ENCODE measurements around the gene ACOT4. TPM values are rescaled to one million over a fixed set of nuclear protein-coding genes. Genes with fewer than 3 reads are reported as not detected.

Gene ACOT4
- polyA plus RNA-seq, 1 donor from 2014 or later, result 1.1 TPM

GRCh38 chr14:73640796-73641365, 49.2 kb downstream of the ACOT4 start (continued):
- no peak for TF ChIP-seq POLR2AphosphoS5 (IDR thresholded peaks at IDR 0.05)

DNA sequence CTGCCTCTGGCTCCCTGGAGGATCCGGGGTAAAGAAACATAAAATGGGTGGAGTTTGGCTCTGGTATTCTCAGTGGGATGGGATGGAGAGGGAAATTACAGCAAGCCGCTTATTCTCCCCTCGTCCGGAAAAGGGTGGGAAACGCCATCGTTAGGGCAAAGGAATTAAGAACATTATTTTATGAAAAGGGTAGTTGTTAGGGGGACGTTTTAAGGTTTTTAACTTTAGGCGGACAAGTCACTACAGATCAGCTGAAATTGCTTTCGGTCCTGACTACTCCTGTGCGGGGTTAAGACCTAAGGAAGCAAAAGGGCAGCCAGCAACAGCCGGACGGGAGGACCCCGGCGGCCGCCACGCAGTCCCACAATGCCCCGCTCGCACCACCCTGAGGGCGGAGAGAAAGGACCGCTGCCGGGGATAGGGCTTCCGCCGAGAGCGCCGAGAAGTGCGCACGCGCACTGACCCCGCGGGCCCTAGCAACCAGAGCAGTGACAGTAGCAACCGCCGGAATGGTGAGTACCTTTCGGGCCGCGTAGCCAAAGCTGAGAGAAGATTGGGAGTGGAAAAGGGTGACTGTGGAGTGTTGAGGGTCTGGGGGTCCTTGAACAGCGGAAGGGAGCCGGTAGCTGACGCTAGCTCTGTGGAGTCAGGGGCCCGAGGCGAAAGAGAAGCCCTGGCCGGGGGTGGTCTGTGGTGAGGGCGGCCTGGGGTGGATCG, 53.0 kb downstream of the ACOT4 start, which contains the start of gene DNAL1:
DNAL1 (plus strand) TSS at position 456 of the 717 bp plus-strand sequence; CDS start at position 510, 54 bp downstream.
- no peaks in the 10 kb centered on the region for H3K9me3 ChIP-seq (ENCODE audit: low read length)
- H2AFZ ChIP-seq (ENCODE audit: low read depth, low read length), result peak within 1 kb of the TSS; percentile 84
- H3K9ac ChIP-seq (ENCODE audit: low read length), result peak within 1 kb of the TSS; percentile 76
- H4K20me1 ChIP-seq (ENCODE audit: insufficient read depth), result no peaks in the 10 kb centered on the region
- no peaks in the 10 kb centered on the region for H3K9me2 ChIP-seq (ENCODE audit: insufficient read depth, low read length)
- peak within 1 kb of the TSS; percentile 89 for H3K4me3 ChIP-seq (ENCODE audit: low read length)
- H3K4me2 ChIP-seq (ENCODE audit: low read length), result peak within 1 kb of the TSS; percentile 92
- H3K79me2 ChIP-seq (replicated peaks; ENCODE audit: insufficient read depth, low read length), result peaks cover 18% of the 10 kb centered on the region
- H3K27ac ChIP-seq (ENCODE audit: low read length), result peak within 1 kb of the TSS; percentile 75
- no peaks in the 10 kb centered on the region for H3K27me3 ChIP-seq (ENCODE audit: insufficient read depth, low read depth, low read length)
- H3K36me3 ChIP-seq (ENCODE audit: insufficient read depth, low read length), result no peaks in the 10 kb centered on the region
- peak; percentile 79 for TF ChIP-seq MXI1 (conservative IDR thresholded peaks at IDR 0.05; ENCODE audit: poor library complexity, severe bottlenecking)
- TF ChIP-seq, protein P1, sequence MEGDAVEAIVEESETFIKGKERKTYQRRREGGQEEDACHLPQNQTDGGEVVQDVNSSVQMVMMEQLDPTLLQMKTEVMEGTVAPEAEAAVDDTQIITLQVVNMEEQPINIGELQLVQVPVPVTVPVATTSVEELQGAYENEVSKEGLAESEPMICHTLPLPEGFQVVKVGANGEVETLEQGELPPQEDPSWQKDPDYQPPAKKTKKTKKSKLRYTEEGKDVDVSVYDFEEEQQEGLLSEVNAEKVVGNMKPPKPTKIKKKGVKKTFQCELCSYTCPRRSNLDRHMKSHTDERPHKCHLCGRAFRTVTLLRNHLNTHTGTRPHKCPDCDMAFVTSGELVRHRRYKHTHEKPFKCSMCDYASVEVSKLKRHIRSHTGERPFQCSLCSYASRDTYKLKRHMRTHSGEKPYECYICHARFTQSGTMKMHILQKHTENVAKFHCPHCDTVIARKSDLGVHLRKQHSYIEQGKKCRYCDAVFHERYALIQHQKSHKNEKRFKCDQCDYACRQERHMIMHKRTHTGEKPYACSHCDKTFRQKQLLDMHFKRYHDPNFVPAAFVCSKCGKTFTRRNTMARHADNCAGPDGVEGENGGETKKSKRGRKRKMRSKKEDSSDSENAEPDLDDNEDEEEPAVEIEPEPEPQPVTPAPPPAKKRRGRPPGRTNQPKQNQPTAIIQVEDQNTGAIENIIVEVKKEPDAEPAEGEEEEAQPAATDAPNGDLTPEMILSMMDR (IDR thresholded peaks at IDR 0.05; ENCODE audit: poor library complexity, severe bottlenecking), result peak; percentile 23
- no peak for TF ChIP-seq TAF1 (IDR thresholded peaks at IDR 0.05; ENCODE audit: low read depth)
- TF ChIP-seq EZH2 (IDR thresholded peaks at IDR 0.05; ENCODE audit: borderline replicate concordance, insufficient read depth, low read length, poor library complexity, severe bottlenecking), result no peak
- TF ChIP-seq RAD21 (conservative IDR thresholded peaks at IDR 0.05), result peak; percentile 29
- TF ChIP-seq SMC3 (conservative IDR thresholded peaks at IDR 0.05; ENCODE audit: poor library complexity), result peak; percentile 32
- TF ChIP-seq, protein P2, sequence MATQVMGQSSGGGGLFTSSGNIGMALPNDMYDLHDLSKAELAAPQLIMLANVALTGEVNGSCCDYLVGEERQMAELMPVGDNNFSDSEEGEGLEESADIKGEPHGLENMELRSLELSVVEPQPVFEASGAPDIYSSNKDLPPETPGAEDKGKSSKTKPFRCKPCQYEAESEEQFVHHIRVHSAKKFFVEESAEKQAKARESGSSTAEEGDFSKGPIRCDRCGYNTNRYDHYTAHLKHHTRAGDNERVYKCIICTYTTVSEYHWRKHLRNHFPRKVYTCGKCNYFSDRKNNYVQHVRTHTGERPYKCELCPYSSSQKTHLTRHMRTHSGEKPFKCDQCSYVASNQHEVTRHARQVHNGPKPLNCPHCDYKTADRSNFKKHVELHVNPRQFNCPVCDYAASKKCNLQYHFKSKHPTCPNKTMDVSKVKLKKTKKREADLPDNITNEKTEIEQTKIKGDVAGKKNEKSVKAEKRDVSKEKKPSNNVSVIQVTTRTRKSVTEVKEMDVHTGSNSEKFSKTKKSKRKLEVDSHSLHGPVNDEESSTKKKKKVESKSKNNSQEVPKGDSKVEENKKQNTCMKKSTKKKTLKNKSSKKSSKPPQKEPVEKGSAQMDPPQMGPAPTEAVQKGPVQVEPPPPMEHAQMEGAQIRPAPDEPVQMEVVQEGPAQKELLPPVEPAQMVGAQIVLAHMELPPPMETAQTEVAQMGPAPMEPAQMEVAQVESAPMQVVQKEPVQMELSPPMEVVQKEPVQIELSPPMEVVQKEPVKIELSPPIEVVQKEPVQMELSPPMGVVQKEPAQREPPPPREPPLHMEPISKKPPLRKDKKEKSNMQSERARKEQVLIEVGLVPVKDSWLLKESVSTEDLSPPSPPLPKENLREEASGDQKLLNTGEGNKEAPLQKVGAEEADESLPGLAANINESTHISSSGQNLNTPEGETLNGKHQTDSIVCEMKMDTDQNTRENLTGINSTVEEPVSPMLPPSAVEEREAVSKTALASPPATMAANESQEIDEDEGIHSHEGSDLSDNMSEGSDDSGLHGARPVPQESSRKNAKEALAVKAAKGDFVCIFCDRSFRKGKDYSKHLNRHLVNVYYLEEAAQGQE (IDR thresholded peaks at IDR 0.05; ENCODE audit: borderline replicate concordance), result no peak
- TF ChIP-seq EP300 (conservative IDR thresholded peaks at IDR 0.05; ENCODE audit: poor library complexity, severe bottlenecking), result no peak
- peak; percentile 69 for TF ChIP-seq POLR2AphosphoS5 (IDR thresholded peaks at IDR 0.05)
- no peaks in the 10 kb centered on the region for H3F3A ChIP-seq (ENCODE audit: insufficient read depth, low read length, poor library complexity, severe bottlenecking)

GRCh38 chr14:73645248-73645610, 53.6 kb downstream of the ACOT4 start:
- TF ChIP-seq RAD21 (conservative IDR thresholded peaks at IDR 0.05) (no peak), MXI1 (conservative IDR thresholded peaks at IDR 0.05; ENCODE audit: poor library complexity, severe bottlenecking) (no peak), POLR2AphosphoS5 (IDR thresholded peaks at IDR 0.05) (no peak)
- H3K27ac ChIP-seq (ENCODE audit: low read length), result peak overlapping the region; percentile 75

More at GRCh38 chr14:73645248-73645610, 53.6 kb downstream of the ACOT4 start:
- H2AFZ ChIP-seq (ENCODE audit: low read depth, low read length), result peak overlapping the region; percentile 84
- H3F3A ChIP-seq (ENCODE audit: insufficient read depth, low read length, poor library complexity, severe bottlenecking), result no peaks in the 10 kb centered on the region
- no peaks in the 10 kb centered on the region for H3K27me3 ChIP-seq (ENCODE audit: insufficient read depth, low read depth, low read length)
- peaks cover 24% of the 10 kb centered on the region for H3K79me2 ChIP-seq (replicated peaks; ENCODE audit: insufficient read depth, low read length)
- no peaks in the 10 kb centered on the region for H4K20me1 ChIP-seq (ENCODE audit: insufficient read depth)
- H3K4me2 ChIP-seq (ENCODE audit: low read length), result peak overlapping the region; percentile 92
- peak overlapping the region; percentile 76 for H3K9ac ChIP-seq (ENCODE audit: low read length)
- no peaks in the 10 kb centered on the region for H3K36me3 ChIP-seq (ENCODE audit: insufficient read depth, low read length)
- peak overlapping the region; percentile 89 for H3K4me3 ChIP-seq (ENCODE audit: low read length)
- no peaks in the 10 kb centered on the region for H3K9me2 ChIP-seq (ENCODE audit: insufficient read depth, low read length)
- no peaks in the 10 kb centered on the region for H3K9me3 ChIP-seq (ENCODE audit: low read length)

Other genes starting within 250 kb of the ACOT4 start
- 11.5 and 12.7 TPM in 2 replicates for gene NUMB, start 133.3 kb upstream of the ACOT4 start, polyA plus RNA-seq
- 13.8 and 22.0 TPM in 2 replicates for gene RIOX1, start 100.9 kb upstream of the ACOT4 start, polyA plus RNA-seq
- gene ACOT1, start 54.7 kb upstream of the ACOT4 start, polyA plus RNA-seq, result 0.37 and 0.74 TPM in 2 replicates
- gene HEATR4, start 32.9 kb upstream of the ACOT4 start, polyA plus RNA-seq, result not detected in 2 replicates
- gene ACOT2, start 22.7 kb upstream of the ACOT4 start, polyA plus RNA-seq, result 0.66 and 1.7 TPM in 2 replicates
- gene ACOT6, start 20.6 kb downstream of the ACOT4 start, polyA plus RNA-seq, result not detected in 2 replicates
- 28.7 and 33.4 TPM in 2 replicates for gene DNAL1, start 53.1 kb downstream of the ACOT4 start, polyA plus RNA-seq
- gene PNMA1, start 122.5 kb downstream of the ACOT4 start, polyA plus RNA-seq, result 191 and 205 TPM in 2 replicates